ENCODE measurements around the gene YBX2. TPM values are rescaled to one million over a fixed set of nuclear protein-coding genes. Genes with fewer than 3 reads are reported as not detected.

The YBX2 gene
- total RNA-seq, 4 donors from 2014 or later: 1.9 to 9.7 (median 4.0) TPM

DNA sequence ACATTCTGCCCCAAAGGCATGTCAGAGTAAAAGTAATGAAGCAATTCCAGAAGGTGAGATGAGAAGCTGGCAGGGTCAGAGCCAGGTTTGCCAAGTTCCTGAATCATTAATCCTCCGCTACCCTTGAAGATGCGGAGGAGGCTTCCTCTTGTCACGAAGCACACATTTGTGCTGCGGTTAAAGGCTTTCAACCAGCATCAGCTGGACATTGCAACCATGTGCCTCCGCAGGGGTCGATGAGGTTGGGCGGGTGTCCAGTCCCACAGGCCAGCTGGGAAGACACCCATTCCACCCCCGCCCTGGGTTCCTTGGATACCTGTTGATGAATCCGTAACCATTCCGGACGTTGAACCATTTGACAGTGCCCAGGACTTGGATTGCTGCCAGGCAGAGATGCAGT lies 1.3 kb downstream of the YBX2 start:
- DNase-seq (ENCODE audit: low spot score in 2 of 2): no peak
- H3K27me3 ChIP-seq: peaks cover 67% of the 10 kb centered on the region
- TF ChIP-seq EP300 (IDR thresholded peaks at IDR 0.05): no peak
- TF ChIP-seq POLR2AphosphoS5 (IDR thresholded peaks at IDR 0.05): peak in 1 of 3 donors; percentile 13
- 68% methylated on average over 8 of the region's 11 CpGs for WGBS
- H3K27ac ChIP-seq: peak overlapping the region; percentile 76
- no peaks in the 10 kb centered on the region for H3K9me3 ChIP-seq
- H3K36me3 ChIP-seq: no peaks in the 10 kb centered on the region
- no peak overlapping the region for H3K4me3 ChIP-seq
- peaks cover 57% of the 10 kb centered on the region for H3K4me1 ChIP-seq

DNA sequence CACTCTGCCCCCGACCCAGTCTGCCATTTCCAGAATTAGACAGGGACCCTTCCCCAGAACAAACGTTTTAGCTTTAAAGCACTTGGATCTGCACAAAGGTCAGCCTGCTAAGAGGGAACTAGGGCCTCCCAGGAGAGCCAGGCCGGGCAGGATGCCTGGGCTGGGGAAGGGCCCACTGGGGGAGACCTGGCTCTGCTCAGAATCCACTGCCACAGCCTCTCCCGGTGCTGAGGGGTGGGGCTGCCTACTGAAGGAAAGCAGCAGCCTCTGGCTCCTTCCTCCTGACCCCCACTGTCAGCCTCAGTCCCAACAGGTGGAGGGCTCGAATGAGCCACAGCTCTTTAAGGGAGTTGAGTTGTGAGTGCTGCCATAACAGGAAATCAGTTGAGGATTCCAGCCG lies 1.7 kb downstream of the YBX2 start:
- Histone ChIP-seq H3K36me3 (no peaks in the 10 kb centered on the region), H3K27ac (peak overlapping the region; percentile 47), H3K4me1 (peaks cover 57% of the 10 kb centered on the region), H3K27me3 (peaks cover 67% of the 10 kb centered on the region), H3K4me3 (no peak overlapping the region), H3K9me3 (no peaks in the 10 kb centered on the region)
- DNase-seq (ENCODE audit: low spot score in 2 of 2): no peak
- WGBS: 23% methylated on average over 6 of the region's 6 CpGs
- TF ChIP-seq POLR2A (IDR thresholded peaks at IDR 0.05) (no peak), EP300 (IDR thresholded peaks at IDR 0.05) (no peak), POLR2AphosphoS5 (IDR thresholded peaks at IDR 0.05) (no peak)
- TF ChIP-seq, protein P1, sequence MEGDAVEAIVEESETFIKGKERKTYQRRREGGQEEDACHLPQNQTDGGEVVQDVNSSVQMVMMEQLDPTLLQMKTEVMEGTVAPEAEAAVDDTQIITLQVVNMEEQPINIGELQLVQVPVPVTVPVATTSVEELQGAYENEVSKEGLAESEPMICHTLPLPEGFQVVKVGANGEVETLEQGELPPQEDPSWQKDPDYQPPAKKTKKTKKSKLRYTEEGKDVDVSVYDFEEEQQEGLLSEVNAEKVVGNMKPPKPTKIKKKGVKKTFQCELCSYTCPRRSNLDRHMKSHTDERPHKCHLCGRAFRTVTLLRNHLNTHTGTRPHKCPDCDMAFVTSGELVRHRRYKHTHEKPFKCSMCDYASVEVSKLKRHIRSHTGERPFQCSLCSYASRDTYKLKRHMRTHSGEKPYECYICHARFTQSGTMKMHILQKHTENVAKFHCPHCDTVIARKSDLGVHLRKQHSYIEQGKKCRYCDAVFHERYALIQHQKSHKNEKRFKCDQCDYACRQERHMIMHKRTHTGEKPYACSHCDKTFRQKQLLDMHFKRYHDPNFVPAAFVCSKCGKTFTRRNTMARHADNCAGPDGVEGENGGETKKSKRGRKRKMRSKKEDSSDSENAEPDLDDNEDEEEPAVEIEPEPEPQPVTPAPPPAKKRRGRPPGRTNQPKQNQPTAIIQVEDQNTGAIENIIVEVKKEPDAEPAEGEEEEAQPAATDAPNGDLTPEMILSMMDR (IDR thresholded peaks at IDR 0.05): no peak

DNA sequence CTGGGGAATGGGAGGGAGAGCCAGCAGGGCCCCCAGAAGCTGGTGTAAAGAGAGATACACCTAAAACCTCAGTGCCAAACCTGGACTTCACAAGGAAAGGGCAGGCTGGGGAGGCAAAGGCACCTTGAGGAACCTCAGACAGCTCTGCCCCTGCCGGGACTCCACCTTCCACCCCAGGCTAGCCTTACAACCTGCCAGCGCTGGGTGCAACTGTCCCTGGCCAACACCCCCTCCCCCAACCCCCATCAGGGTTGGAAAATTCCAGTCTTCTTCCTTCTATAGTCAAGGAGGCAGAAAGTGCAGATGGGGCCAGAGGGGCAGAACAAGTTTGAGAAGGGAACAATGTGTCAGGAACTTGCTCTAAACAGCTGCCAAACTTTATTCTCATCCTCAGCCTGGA lies 2.2 kb downstream of the YBX2 start:
- WGBS: 34% methylated on average over 2 of the region's 2 CpGs
- Histone ChIP-seq H3K36me3 (no peaks in the 10 kb centered on the region), H3K4me1 (peaks cover 57% of the 10 kb centered on the region), H3K9me3 (no peaks in the 10 kb centered on the region), H3K27ac (peak overlapping the region; percentile 47), H3K27me3 (peaks cover 70% of the 10 kb centered on the region), H3K4me3 (no peak overlapping the region)
- no peak for DNase-seq (ENCODE audit: low spot score in 2 of 2)
- TF ChIP-seq POLR2AphosphoS5 (IDR thresholded peaks at IDR 0.05) (no peak), POLR2A (IDR thresholded peaks at IDR 0.05) (no peak), EP300 (IDR thresholded peaks at IDR 0.05) (no peak)
- TF ChIP-seq, protein P1 (IDR thresholded peaks at IDR 0.05): no peak

DNA sequence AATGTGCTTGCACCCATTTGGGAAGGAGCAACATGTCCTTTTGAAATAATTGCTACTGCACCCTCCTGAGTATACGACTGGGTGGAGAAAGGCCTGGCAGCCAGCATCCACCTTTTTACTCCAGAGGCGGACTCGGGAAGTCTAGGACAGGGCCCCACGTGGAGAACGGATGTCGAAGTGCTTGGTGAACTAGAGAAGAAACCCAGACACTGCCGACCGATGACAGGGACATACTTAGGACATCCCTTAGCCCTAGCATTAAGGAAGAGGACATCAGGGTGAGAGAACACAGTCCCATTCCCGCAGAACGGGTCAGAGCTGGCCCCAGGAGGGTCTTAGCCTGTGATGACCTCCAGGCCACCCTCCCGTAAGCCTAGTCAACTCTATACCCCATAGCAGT lies 3.8 kb downstream of the YBX2 start:
- peaks cover 70% of the 10 kb centered on the region for H3K27me3 ChIP-seq
- WGBS: 91% methylated on average over 11 of the region's 11 CpGs

DNA sequence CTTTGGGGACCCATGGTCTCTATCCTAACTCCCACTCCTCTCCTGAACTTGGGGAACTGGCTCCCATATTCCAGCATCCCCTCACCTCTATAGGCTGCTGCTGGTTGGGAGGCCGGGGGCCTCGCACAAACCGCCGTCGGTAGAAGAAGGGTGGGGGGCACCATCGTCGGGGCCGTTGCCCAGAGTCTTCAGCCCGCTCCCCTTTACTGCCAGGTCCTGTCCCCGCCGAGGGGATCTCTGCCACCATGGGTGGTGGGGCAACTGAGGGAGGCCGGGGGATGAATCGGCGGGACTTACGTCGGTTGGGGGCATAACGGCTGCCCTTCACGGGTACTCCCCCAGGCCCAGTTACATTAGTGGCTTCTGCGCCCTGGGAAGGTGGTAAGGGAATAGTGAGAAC lies 4.3 kb downstream of the YBX2 start:
- no peak overlapping the region for H3K27ac ChIP-seq
- H3K27me3 ChIP-seq: peaks cover 70% of the 10 kb centered on the region
- 92% methylated on average over 14 of the region's 19 CpGs for WGBS
- no peaks in the 10 kb centered on the region for H3K36me3 ChIP-seq
- H3K4me3 ChIP-seq: no peak overlapping the region
- peaks cover 41% of the 10 kb centered on the region for H3K4me1 ChIP-seq
- no peaks in the 10 kb centered on the region for H3K9me3 ChIP-seq
- DNase-seq (ENCODE audit: low spot score in 2 of 2): no peak
- TF ChIP-seq, protein P1 (IDR thresholded peaks at IDR 0.05): no peak
- TF ChIP-seq POLR2A (IDR thresholded peaks at IDR 0.05) (no peak), POLR2AphosphoS5 (IDR thresholded peaks at IDR 0.05) (no peak), EP300 (IDR thresholded peaks at IDR 0.05) (no peak)

More for the DNA sequence above, 3.8 kb downstream of the YBX2 start:
- Histone ChIP-seq H3K36me3 (no peaks in the 10 kb centered on the region), H3K9me3 (no peaks in the 10 kb centered on the region), H3K4me1 (peaks cover 46% of the 10 kb centered on the region), H3K4me3 (no peak overlapping the region), H3K27ac (no peak overlapping the region)
- no peak for DNase-seq (ENCODE audit: low spot score in 2 of 2)
- TF ChIP-seq, protein P1 (IDR thresholded peaks at IDR 0.05): no peak
- TF ChIP-seq EP300 (IDR thresholded peaks at IDR 0.05): no peak
- no peak for TF ChIP-seq POLR2AphosphoS5 (IDR thresholded peaks at IDR 0.05)
- TF ChIP-seq POLR2A (IDR thresholded peaks at IDR 0.05): no peak

Measured in suprapubic skin (tissue), 4 donors.